Measurements from ENCODE around the gene CCND1.

Gene CCND1

DNA sequence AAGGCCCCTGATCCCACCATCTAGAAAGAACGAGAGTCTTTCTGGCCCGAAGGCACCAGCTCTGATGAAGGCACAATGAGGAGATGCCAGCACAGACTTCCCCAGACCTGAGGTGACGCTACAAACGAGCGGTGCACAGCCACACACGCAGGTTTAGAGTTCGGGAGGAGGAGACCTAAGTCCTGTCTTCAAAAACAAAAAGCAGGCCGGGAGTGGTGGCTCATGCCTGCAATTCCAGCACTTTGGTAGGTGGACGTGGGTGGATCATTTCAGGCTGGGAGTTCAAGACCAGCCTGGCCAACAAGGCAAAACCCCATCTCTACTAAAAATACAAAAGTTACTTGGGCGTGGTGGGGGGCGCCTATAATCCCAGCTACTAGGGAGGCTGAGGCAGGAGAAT, 24.7 kb downstream of the CCND1 start:
- TF ChIP-seq POLR2A (IDR thresholded peaks at IDR 0.05; ENCODE audit: low read length) (no peak), GATA1 (IDR thresholded peaks at IDR 0.05; ENCODE audit: low read depth, low read length) (no peak)
- DNase-seq: no peak

- no peak for DNase-seq
- TF ChIP-seq POLR2A (IDR thresholded peaks at IDR 0.05; ENCODE audit: low read length) (no peak), GATA1 (IDR thresholded peaks at IDR 0.05; ENCODE audit: low read depth, low read length) (no peak)
Measured at GRCh38 chr11:69666261-69666660, 25.3 kb downstream of the CCND1 start.

DNA sequence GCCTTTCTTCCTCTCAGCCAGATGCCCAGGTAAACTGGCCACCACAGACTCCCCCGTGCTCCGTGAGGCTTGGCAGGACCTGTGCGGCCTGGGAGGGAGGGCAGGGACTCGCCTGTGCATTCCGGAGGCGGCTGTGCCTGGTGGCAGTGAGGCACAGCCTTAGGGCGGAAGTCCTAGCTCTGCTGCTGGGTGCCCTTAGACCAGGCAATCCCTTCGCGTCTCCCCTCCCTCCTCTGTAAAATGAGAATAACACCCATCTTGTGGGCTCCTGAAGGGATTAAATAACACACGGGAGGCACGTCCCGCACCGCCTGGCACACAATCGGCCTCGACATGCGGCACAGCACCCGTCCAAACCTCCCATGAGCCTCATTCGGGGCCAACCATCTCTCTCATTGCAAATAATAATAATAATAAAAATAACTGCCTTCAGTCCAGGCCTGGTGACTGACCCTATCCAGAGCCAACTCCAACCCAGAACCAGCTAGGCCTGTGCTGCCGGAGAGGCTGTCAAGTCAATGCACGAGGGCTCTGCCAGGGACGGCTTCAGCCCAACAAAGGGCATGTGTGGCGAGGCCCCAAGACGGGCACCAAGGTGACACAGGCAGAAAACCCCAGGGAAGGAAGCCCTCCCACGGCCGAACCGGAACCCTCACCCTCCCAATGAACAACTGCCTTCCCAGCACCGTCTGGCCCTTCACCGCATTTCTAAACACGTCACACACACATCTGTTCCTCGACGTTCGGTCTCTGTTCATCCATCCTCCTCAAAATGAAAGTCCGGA, 26.0 kb downstream of the CCND1 start:
- TF ChIP-seq POLR2A (IDR thresholded peaks at IDR 0.05; ENCODE audit: low read length): no peak
- TF ChIP-seq GATA1 (IDR thresholded peaks at IDR 0.05; ENCODE audit: low read depth, low read length): no peak
- no peak for DNase-seq

DNA sequence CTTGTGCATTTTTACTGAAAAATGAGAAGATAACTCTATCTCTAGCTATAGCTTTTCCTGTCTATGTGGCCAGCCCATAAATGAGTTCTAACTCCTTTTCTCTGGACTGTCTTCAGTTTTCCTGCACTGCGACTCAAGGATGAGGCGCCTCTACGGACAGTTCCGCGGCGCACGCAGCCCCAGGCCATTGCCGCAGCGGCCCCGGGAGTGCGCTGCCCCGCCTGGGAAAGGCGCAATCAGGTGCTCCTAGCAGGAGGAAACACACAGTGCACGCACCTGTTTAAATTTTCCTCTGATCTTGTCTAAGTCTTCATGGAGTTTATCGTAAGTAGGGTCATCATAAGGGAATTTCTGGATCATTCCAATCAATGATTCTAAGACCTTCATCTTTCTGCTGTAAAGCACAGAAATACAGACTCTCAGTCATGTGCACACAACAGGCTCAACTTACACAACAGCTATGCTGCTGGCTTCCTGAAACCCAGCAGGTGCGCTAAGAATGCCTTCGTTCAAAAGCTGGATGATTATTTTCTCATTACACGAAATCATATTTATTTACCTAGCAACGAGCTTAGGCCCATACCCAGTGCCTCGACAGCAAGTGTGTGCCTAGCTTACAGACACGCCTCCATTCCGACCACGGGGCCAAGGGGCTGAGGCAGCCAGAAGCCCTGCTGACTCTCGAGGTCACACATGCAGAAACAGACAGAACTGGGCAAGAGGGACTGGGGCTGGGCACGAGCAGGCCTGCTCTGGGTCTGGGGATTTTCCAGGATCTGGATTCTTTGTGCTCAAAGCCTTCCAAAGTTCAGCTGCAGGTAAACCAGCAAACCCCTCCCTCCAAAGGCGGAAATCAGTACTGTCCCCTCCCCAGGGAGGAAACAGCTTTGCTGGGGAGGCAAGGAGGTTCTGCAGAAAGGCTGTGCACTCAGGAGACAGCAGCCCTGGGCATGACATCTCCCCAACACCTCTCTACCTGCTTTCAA, 27.0 kb downstream of the CCND1 start:
- DNase-seq: no peak
- TF ChIP-seq GATA1 (IDR thresholded peaks at IDR 0.05; ENCODE audit: low read depth, low read length): no peak
- no peak for TF ChIP-seq POLR2A (IDR thresholded peaks at IDR 0.05; ENCODE audit: low read length)

DNA sequence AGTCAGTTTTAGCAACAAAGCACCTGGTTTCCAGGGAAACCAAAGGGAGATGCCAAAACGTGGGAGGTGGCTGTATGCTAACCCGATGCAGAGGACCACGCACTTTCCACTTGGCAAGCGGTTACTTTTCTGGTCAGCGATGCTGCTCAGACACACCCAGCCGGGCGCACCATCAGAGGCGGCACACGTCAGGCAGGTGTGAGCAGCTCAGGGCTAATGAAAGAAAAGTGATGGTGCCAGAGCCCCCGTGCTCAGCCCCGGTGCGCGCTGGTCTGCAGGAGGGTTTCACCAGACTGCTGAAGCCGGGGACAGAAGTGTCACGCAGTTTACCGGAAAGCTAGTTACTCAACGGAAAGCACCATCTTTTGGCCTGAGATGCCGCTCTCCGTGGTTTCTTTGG, 28.5 kb downstream of the CCND1 start:
- TF ChIP-seq POLR2A (IDR thresholded peaks at IDR 0.05; ENCODE audit: low read length) (no peak), GATA1 (IDR thresholded peaks at IDR 0.05; ENCODE audit: low read depth, low read length) (no peak)
- no peak for DNase-seq

- DNase-seq: peak; percentile 56 to 74
- TF ChIP-seq GATA1 (IDR thresholded peaks at IDR 0.05; ENCODE audit: low read depth, low read length) (no peak), POLR2A (IDR thresholded peaks at IDR 0.05; ENCODE audit: low read length) (peak; percentile 17)
Measured at GRCh38 chr11:69670158-69670845, 29.3 kb downstream of the CCND1 start.

DNA sequence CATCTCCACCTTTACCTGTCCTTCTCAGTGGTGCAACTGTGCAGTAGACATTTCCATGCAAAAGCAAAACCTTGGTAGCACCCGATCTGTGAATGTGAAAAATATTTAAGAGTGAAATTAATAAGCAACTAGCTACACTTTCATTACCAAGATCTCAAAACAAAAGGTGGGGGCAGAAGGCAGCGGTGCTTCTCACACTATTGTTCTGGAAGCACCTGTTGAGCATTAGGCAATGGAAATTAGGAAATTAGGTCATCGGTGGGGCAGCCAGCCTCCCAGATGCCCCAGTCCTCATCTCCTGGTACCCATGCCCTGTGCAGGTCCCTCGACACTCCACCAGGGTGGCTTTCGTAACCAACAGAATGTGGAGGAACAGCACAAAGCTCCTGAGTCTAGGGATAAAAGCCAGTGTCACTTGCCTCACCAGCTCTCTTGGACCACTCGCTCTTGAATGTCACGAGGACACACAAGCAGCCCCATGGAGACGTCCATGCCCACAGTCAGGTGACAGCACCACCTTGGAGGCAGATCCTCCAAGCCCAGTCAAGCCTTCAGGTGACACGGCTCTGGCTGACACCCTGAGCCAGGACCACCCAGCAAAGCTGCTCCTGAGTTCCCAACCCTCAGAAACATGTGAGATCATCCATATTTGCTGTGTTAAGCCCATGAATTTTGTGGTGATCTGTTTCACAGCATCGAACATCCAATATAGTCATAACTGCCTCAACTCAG, 30.9 kb downstream of the CCND1 start:
- no peak for TF ChIP-seq POLR2A (IDR thresholded peaks at IDR 0.05; ENCODE audit: low read length)
- TF ChIP-seq GATA1 (IDR thresholded peaks at IDR 0.05; ENCODE audit: low read depth, low read length): no peak
- DNase-seq: no peak

DNA sequence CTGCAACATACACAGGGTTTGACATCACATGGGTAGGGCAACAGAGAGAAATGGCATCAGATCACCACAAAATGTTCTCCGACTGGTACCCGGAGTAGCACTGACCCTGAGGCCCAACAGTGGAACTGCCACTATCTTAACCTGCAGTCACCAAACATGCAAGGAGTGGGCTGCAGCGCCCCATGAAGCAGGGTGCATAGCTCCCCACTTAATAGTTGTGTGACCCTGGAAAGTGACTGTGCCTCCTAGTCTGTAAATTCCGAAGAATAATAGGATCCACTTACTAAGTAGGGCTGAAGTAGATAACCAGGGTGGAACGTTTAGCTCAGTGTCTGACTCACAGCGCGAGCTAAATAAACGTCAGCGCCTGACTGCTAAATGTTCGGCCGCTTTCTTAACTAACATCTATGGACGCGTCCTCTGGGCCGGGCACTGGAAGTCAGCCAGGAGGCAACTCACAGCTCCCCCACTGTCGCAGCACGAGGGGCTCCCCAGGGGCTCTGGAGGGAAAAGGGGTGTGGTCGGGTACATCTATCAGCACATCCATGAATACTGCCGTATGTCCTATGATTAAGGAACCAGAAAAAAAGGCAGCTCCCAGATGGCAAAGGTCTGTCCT, 33.4 kb downstream of the CCND1 start:
- peak; percentile 86 to 89 for DNase-seq
- no peak for TF ChIP-seq GATA1 (IDR thresholded peaks at IDR 0.05; ENCODE audit: low read depth, low read length)
- TF ChIP-seq POLR2A (IDR thresholded peaks at IDR 0.05; ENCODE audit: low read length): no peak

GRCh38 chr11:69674886-69675714, 34.1 kb downstream of the CCND1 start, which contains the start of gene LTO1:
TSS of gene LTO1 (minus strand) at chr11:69675353. CDS start at chr11:69675239, 114 bp downstream.
- peak; percentile 97 to 98 for DNase-seq
- TF ChIP-seq POLR2A (IDR thresholded peaks at IDR 0.05; ENCODE audit: low read length) (peak; percentile 93), GATA1 (IDR thresholded peaks at IDR 0.05; ENCODE audit: low read depth, low read length) (no peak)

GRCh38 chr11:69677749-69678148, 36.8 kb downstream of the CCND1 start:
- DNase-seq: no peak
- TF ChIP-seq POLR2A (IDR thresholded peaks at IDR 0.05; ENCODE audit: low read length): no peak
- TF ChIP-seq GATA1 (IDR thresholded peaks at IDR 0.05; ENCODE audit: low read depth, low read length): no peak

GRCh38 chr11:69680688-69681087, 39.7 kb downstream of the CCND1 start:
- no peak for TF ChIP-seq POLR2A (IDR thresholded peaks at IDR 0.05; ENCODE audit: low read length)
- no peak for TF ChIP-seq GATA1 (IDR thresholded peaks at IDR 0.05; ENCODE audit: low read depth, low read length)
- no peak for DNase-seq

GRCh38 chr11:69682221-69682620, 41.3 kb downstream of the CCND1 start:
- TF ChIP-seq POLR2A (IDR thresholded peaks at IDR 0.05; ENCODE audit: low read length): no peak
- no peak for DNase-seq

Data from erythroblast (primary cell).